Epithelial cell of esophagus (primary cell): Measurements from ENCODE around the gene C12orf50.

Experiments
- DNase-seq: peaks from one replicate; pipeline ENCODE4 v3.0.0; 2010; ENCODE audit warnings: low read depth
- H3K4me3 ChIP-seq: 2 replicates; pipeline ENCODE4 v1.5.1; 2011; ENCODE audit warnings: mild to moderate bottlenecking, low read length, control low read depth
- CTCF ChIP-seq: IDR thresholded peaks from 2 replicates; pipeline ENCODE4 v1.5.1; 2011; ENCODE audit warnings: low read depth, mild to moderate bottlenecking, low read length, control low read depth, inconsistent platforms; ENCODE audit not compliant: insufficient read depth; ENCODE audit errors: missing control alignments

C12orf50 gene

GRCh38 chr12:88029093-88029665 is at the start of gene C12orf50:
Gene C12orf50, minus strand, starts transcription at chr12:88029401. Its CDS starts 2,439 bp downstream, at chr12:88026962.
- no peak within 1 kb of the TSS for H3K4me3 ChIP-seq
- no peak for DNase-seq
- no peak for TF ChIP-seq CTCF

- H3K4me3 ChIP-seq = no peak overlapping the region
- DNase-seq = peak; percentile 6
- no peak for TF ChIP-seq CTCF
Observed at GRCh38 chr12:88067301-88067700, 38.1 kb upstream of the C12orf50 start.

- DNase-seq = no peak
- no peak for TF ChIP-seq CTCF
- no peak overlapping the region for H3K4me3 ChIP-seq
Observed at GRCh38 chr12:88063375-88063774, 34.2 kb upstream of the C12orf50 start.

- TF ChIP-seq CTCF = no peak
- no peak for DNase-seq
- H3K4me3 ChIP-seq = no peak overlapping the region
Observed at GRCh38 chr12:88062474-88062873, 33.3 kb upstream of the C12orf50 start.

GRCh38 chr12:88058719-88059077 is 29.5 kb upstream of the C12orf50 start:
- DNase-seq = no peak
- no peak overlapping the region for H3K4me3 ChIP-seq
- no peak for TF ChIP-seq CTCF

GRCh38 chr12:88057994-88058718 is 29.0 kb upstream of the C12orf50 start:
- H3K4me3 ChIP-seq = no peak overlapping the region
- DNase-seq = peak; percentile 49
- no peak for TF ChIP-seq CTCF

GRCh38 chr12:88056571-88056970 is 27.4 kb upstream of the C12orf50 start:
- H3K4me3 ChIP-seq = no peak overlapping the region
- no peak for DNase-seq

More at GRCh38 chr12:88056571-88056970, 27.4 kb upstream of the C12orf50 start:
- TF ChIP-seq CTCF = no peak
